NCI-H128 (cell line): ENCODE data around the gene DPF1.

ENCODE experiments used
- DNase-seq: peaks from one replicate; lab custom pipeline; 2025; ENCODE audit not compliant: unreplicated experiment; lab: John Stamatoyannopoulos, UW

DPF1 gene

DNA sequence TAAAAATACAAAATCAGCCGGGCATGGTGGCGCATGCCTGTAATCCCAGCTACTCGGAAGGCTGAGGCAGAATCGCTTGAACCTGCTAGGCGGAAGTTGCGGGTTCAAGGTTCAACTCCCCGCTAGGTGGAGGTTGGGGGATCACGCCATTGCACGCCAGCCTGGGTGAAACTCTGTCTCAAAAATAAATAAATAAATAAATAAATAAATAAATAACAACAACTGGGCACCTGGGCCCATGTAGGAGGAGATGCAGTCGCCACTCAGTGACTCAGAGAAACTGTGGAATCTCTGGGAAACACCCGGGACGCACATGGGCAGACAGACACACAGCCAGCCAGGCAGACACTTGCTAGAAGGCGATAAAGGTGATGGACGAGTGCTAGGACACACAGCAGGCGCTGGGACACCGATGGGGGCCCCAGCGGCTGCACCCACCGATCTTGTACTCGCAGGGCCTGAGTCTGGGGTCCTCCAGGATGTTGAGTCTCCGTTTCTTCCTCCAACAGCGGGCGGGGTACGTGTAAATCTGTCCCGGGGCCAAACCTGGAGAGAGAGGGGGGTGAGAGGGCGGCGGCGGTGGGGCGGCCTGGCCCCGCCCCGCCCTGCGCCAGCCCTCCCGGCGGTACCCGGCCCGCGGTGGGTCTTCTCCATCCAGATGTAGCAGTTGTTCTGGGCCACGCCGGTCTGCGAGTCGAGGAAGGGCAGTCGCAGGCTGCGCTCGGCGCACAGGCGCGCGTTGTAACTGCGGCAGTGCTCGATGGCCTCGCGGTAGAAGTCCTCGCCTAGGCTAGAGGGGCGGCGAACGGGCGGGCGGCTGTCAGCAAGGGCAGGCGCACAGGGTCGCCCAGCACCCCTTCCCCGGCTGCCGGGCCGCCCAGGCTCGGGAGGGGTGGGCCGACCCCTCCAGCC, 1.8 kb downstream of the DPF1 start:
- DNase-seq, result no peak

- no peak for DNase-seq
These were observed 2.6 kb downstream of the DPF1 start for GRCh38 chr19:38221421-38221820.

- DNase-seq, result no peak
These were observed 4.8 kb downstream of the DPF1 start for GRCh38 chr19:38219221-38219620.

GRCh38 chr19:38218204-38218603, 5.8 kb downstream of the DPF1 start:
- no peak for DNase-seq

DNA sequence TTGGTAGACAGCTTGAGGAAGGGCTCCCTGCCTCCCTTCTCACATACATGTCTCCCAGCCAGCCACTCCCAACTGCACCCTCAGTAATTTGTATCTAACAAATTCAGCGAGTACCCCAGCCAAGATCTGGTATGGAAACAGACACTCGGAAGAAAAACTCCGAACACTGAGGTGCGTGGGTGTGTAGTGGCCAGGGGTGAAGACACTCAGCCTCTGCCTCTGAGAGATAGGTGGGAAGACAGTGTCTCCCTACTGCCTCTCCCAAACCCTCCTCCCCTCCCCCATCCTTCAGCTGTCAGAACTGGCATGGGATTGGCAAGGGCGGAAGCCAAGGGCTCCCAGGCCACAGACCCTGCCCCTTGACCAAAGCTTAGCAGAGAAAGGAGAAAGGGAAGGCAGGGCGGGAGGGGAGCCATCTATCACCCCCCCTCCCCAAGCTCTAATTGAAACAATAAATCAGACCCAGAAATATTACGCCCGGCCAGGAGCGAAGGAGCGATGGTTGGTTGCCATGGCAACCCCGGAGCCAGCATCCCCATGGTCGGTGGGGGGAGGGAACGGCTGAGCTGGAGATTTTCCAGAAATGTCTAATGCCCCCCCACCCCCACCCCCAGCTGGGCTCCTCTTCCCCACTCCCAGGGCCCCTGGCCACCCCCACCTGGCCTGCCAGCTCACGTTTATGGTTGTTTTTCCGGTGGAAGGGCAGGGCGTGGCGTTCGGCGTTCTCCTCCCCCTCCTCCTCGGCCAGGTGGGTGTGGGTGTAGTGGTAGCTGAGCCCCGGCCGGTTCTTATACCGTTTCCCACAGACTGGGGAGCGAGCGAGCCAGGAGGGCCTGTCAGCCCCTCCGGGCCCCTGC, 7.0 kb downstream of the DPF1 start:
- no peak for DNase-seq

DNA sequence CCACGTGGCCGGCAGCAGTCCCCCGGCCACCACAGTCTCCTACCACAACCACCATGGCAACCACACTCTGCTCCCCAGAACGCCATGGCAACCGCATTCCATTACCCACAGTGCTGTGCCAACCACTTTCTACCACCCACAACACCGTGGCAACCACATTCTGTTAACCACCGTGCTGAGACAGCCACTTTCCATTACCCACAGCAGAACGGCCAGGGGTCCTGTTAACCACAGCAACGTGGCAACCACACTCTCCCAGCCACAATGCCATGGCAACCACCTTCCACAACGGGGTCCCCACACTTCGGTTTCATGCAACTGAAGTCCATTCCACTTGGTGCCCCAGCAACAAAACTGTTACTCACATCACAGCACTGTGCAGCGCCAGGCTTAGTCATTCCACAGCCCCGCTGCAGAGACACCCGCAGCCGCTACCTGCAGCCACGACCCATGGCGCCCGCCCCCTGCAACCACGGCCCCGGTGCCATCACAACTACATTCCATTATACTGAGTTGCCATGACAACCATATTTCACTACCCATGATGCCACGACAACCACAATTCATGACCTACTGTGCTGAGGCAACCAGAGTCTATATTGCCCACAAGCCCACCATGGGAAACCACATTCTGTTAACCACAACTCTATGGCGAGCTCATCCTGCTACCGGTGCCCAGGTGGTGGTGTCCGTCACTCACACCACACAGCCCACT, 10.0 kb downstream of the DPF1 start:
- DNase-seq, result no peak

- no peak for DNase-seq
These were observed 10.6 kb downstream of the DPF1 start for GRCh38 chr19:38213469-38213868.

GRCh38 chr19:38211766-38212165, 12.3 kb downstream of the DPF1 start:
- DNase-seq, result no peak

GRCh38 chr19:38211151-38211591, 12.9 kb downstream of the DPF1 start:
- DNase-seq, result no peak

GRCh38 chr19:38210458-38210987, 13.5 kb downstream of the DPF1 start:
- DNase-seq, result peak; percentile 49

DNA sequence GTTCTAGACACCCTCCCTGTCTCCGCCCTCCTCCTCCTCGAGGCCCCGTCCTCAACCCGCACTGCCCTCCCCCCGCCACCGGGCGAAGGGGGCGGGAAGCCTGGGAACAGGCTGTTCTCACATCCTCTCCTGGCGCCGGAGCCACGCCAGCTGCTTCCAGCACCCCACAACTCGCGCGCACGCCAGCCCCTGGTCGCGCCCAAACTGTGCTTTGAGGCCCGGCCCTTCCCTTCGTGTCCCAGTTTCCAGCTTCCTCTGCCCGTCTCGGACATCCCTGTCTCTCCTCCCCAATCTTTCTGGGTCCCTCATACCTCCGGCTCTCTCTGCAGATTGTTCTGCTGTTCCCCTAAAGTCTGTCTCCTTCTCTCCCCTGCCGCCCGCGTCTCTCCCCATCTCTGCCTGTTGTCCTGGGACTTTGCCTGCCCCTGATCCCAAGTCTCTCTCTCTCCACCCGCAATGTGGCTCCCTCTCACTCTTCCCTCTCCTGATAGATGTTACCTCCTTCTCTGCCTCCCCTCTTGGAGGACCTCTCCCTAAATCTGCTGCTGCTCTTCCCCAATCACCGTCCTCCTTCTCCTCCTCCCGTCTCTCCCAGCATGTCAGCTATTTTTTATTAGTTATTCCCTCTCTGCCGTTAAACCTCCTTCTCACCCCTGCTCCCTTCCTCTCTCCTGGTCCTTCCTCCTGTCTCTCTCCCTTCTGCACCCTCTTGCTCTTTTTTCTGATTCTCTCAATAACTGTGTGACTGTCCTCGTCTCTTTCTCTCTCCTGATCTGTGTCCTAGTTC, 14.2 kb downstream of the DPF1 start:
- peak; percentile 18 for DNase-seq

DNA sequence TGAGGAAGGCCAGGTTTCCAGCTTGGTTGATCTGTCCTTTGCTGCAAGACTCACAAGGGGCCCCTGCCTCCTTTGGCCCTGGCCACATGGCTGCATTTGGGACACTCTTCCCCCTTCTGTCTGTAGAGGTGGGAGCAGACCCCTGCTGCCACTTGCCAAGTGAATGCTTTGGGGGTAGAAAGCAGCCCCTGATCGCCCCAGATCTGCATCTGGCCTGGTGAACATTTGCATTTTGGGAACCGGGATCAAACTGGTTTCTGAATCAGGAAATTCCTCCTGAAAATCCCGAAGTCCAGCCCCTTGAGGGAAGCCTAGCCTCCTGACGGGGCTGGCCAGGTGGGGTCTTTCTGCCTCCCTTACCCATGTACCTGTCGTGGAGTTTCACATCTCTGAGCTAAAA, 14.9 kb downstream of the DPF1 start:
- no peak for DNase-seq

- no peak for DNase-seq
These were observed 15.5 kb downstream of the DPF1 start for GRCh38 chr19:38208571-38208970.

DNA sequence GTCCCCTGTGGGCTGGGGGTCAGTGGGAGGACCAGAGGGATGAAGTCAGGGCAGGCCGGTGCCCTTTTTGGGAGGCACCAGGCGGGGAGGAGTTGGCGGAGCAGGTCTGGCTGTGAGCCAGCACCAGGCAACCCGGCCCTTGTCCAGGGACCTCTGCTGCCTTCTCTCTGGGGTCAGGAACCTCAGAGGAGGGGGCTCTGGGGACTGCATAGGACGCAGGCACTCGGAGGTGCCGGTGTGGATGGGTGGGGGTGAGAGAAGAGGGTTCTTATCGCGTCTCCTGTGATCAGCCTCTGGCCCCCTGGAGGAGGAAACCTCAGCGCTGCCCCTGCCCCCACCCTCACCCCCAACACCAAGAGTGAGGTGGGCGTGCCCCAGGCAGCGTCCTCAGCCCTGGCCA, 16.5 kb downstream of the DPF1 start:
- DNase-seq, result no peak

- DNase-seq, result no peak
These were observed 17.1 kb downstream of the DPF1 start for GRCh38 chr19:38206928-38207327.

DNA sequence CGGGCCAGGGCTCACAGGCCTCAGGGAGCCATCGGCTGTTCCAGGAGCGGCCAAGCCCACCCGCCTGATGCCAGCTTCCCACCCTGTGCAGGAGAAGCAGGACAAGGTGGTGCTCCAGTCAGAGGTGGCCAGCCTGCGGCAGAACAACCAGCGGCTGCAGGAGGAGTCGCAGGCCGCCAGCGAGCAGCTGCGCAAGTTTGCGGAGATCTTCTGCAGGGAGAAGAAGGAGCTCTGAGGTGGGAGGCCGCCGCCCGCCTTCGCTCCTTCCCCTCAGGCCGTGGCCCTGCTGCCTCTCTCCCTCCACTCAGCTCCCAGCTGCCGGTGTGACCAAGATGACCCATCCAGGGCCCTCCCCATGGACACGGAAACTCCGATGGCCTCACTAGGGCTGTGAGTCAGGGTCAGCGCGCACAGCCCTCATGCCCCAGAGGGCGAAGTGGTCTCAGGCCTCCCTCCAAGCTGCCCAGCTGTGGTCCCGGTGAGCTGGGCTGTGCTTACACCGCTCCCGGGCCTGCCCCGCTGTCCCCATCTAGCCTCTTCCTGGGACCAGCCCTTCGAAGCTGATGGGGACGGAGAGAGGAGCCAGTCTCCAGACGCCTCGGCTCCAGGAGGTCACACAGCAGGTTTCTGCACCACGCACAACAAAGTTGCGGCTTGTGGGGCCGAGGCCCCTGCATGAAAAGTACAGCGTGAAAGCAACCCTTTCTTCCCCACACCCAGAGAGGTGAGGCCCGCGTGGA, 17.8 kb downstream of the DPF1 start:
- no peak for DNase-seq

- no peak for DNase-seq
These were observed 19.3 kb downstream of the DPF1 start for GRCh38 chr19:38204728-38205127.

DNA sequence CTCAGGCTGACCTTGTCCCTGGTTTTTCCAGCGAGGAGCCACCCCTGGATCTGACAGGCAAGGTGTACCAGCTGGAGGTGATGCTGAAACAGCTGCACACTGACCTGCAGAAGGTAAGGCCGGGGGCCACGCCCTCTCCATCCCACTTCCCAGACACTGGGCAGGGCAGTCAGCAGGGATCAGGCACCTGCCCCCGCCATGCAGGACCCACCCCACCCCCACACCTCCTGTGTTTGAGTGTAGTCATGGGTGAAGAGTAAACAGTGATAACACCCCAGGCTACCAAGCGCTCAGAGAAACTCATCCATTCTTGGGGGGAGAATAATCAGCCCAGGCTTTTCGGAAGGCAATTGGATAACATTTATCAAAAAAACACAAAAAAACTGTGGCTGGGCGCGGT, 19.9 kb downstream of the DPF1 start:
- DNase-seq, result no peak

- DNase-seq, result no peak
These were observed 20.8 kb downstream of the DPF1 start for GRCh38 chr19:38203197-38203596.

DNA sequence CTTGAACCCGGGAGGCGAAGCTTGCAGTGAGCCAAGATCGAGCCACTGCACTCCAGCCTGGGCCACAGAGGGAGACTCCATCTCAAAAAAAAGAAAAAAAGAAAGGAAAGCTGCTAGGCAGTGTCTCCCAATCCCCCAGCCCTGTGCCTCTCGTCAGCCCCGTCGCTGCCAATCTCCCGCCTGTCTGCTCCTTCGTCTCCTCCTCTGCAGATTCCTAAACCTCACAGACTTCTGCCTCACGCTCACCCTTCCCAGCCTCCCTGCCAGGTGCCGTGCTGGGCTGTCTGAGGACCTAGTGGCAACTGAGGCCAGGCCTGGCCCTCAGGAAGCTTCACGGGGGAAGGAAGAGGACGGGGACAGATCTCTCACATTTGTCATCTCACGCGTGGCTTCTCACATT, 21.5 kb downstream of the DPF1 start:
- DNase-seq, result no peak
